ENCODE results near the gene NOSTRIN.

NOSTRIN gene

DNA sequence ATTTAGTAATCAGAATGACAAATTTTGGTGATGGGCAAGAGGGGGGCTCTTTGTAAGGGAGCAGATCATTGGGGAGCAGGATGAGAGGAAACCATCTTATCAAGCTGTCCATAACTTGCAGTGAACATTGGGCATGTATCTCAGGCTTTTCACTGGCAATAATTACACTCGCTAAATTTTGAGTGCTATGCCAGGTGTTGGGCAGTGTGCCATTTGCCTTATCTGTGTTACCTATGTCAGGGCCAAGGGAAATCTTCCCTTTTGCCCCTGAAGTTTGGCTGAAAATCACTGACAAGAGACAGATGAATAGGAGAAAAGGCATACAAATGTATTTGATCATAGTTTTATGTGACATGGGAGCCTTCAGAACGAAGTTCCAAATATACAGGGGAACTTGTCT is 39.0 kb downstream of the NOSTRIN start:
- TF ChIP-seq CTCF (conservative IDR thresholded peaks at IDR 0.05; ENCODE audit: low read length) (no peak), EZH2phosphoT487 (IDR thresholded peaks at IDR 0.05; ENCODE audit: borderline replicate concordance) (no peak)
- no peaks in the 10 kb centered on the region for H3K9me3 ChIP-seq (ENCODE audit: insufficient read depth, low read depth, low read length)
- H3K4me3 ChIP-seq (ENCODE audit: low read length, poor library complexity, severe bottlenecking) = no peak overlapping the region
- H3K27me3 ChIP-seq (ENCODE audit: insufficient read depth, low read length, poor library complexity, severe bottlenecking) = no peaks in the 10 kb centered on the region
- no peaks in the 10 kb centered on the region for H3F3A ChIP-seq (ENCODE audit: low read depth)
- no peak overlapping the region for H3K9ac ChIP-seq (ENCODE audit: low read depth, low read length, poor library complexity, severe bottlenecking)
- no peaks in the 10 kb centered on the region for H3K79me2 ChIP-seq (ENCODE audit: insufficient read depth, low read length)
- H2AFZ ChIP-seq (ENCODE audit: low read length) = no peak overlapping the region
- H3K9me2 ChIP-seq (replicated peaks; ENCODE audit: low read depth, low read length) = no peaks in the 10 kb centered on the region
- H3K36me3 ChIP-seq (ENCODE audit: insufficient read depth, low read length) = no peaks in the 10 kb centered on the region
- H4K20me1 ChIP-seq (ENCODE audit: insufficient read depth, low read length, poor library complexity, severe bottlenecking) = no peaks in the 10 kb centered on the region
- no peak overlapping the region for H3K4me2 ChIP-seq (ENCODE audit: low read depth, low read length, poor library complexity, severe bottlenecking)
- no peaks in the 10 kb centered on the region for H3K4me1 ChIP-seq (ENCODE audit: insufficient read depth, low read length, poor library complexity, severe bottlenecking)

- Histone ChIP-seq H3K27me3 (ENCODE audit: insufficient read depth, low read length, poor library complexity, severe bottlenecking) (no peaks in the 10 kb centered on the region), H2AFZ (ENCODE audit: low read length) (no peak overlapping the region), H3K36me3 (ENCODE audit: insufficient read depth, low read length) (no peaks in the 10 kb centered on the region), H3K4me1 (ENCODE audit: insufficient read depth, low read length, poor library complexity, severe bottlenecking) (no peaks in the 10 kb centered on the region), H3K4me2 (ENCODE audit: low read depth, low read length, poor library complexity, severe bottlenecking) (no peak overlapping the region), H3K9ac (ENCODE audit: low read depth, low read length, poor library complexity, severe bottlenecking) (no peak overlapping the region), H4K20me1 (ENCODE audit: insufficient read depth, low read length, poor library complexity, severe bottlenecking) (no peaks in the 10 kb centered on the region), H3K4me3 (ENCODE audit: low read length, poor library complexity, severe bottlenecking) (no peak overlapping the region), H3F3A (ENCODE audit: low read depth) (no peaks in the 10 kb centered on the region), H3K9me2 (replicated peaks; ENCODE audit: low read depth, low read length) (no peaks in the 10 kb centered on the region), H3K79me2 (ENCODE audit: insufficient read depth, low read length) (no peaks in the 10 kb centered on the region), H3K9me3 (ENCODE audit: insufficient read depth, low read depth, low read length) (no peaks in the 10 kb centered on the region)
- no peak for TF ChIP-seq EZH2phosphoT487 (IDR thresholded peaks at IDR 0.05; ENCODE audit: borderline replicate concordance)
- TF ChIP-seq CTCF (conservative IDR thresholded peaks at IDR 0.05; ENCODE audit: low read length) = no peak
These were observed 40.8 kb downstream of the NOSTRIN start for GRCh38 chr2:168843253-168843652.

DNA sequence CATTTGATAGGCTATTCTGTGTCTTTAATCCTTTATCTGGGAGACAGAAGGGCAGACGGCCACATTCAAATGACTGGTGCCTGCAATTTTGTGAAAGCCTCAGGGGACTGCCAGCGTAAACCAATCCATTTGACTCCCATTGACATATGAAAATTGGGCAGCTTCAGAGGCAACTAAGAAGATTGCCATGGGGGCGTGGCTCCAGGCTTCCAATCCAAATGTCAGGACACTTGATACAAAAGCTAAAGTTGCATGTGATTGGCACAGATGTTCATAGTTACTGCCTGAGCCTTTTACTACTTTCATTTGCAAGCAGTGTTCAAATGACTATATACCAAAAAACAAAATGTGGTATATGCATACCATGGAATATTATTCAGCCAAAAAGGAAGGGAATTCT is 45.8 kb downstream of the NOSTRIN start:
- Histone ChIP-seq H3K9me2 (replicated peaks; ENCODE audit: low read depth, low read length) (no peaks in the 10 kb centered on the region), H3K79me2 (ENCODE audit: insufficient read depth, low read length) (no peaks in the 10 kb centered on the region), H3K27me3 (ENCODE audit: insufficient read depth, low read length, poor library complexity, severe bottlenecking) (no peaks in the 10 kb centered on the region), H3K4me3 (ENCODE audit: low read length, poor library complexity, severe bottlenecking) (no peak overlapping the region), H3K9me3 (ENCODE audit: insufficient read depth, low read depth, low read length) (no peaks in the 10 kb centered on the region), H3K4me2 (ENCODE audit: low read depth, low read length, poor library complexity, severe bottlenecking) (no peak overlapping the region), H3K4me1 (ENCODE audit: insufficient read depth, low read length, poor library complexity, severe bottlenecking) (no peaks in the 10 kb centered on the region), H2AFZ (ENCODE audit: low read length) (no peak overlapping the region), H3F3A (ENCODE audit: low read depth) (no peaks in the 10 kb centered on the region), H3K9ac (ENCODE audit: low read depth, low read length, poor library complexity, severe bottlenecking) (no peak overlapping the region), H3K36me3 (ENCODE audit: insufficient read depth, low read length) (no peaks in the 10 kb centered on the region; the same call in 1 of the 2 replicates), H4K20me1 (ENCODE audit: insufficient read depth, low read length, poor library complexity, severe bottlenecking) (no peaks in the 10 kb centered on the region)
- TF ChIP-seq CTCF (conservative IDR thresholded peaks at IDR 0.05; ENCODE audit: low read length) = no peak
- TF ChIP-seq EZH2phosphoT487 (IDR thresholded peaks at IDR 0.05; ENCODE audit: borderline replicate concordance) = no peak
